ENCODE measurements around the gene WNT7B.

Gene WNT7B

DNA sequence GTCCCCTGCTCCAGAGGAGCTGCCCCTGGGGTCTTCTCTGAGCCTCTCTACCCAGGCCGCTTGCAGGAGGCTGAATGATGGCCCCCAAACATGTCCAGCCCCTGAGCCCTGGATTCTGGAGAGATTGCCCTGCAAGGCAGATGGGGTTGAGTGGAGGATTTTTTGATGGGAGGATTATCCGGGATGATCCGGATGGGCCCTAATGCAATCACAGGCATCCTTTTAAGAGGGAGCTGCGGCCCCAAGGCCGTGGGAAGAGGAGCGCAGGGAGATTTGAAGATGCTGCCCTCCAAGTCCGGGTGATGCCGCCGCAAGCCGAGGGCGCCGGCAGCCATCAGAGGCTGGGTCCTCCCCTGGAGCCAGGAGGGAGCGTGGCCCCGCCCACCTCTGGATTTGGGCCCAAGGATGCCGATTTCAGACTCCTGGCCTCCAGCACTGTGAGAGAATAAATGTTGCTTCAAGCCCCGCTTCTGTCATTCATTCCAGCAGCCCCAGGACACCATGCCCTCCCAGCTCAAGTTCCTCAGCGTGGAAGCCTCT is 66.0 kb downstream of the WNT7B start:
- no peaks in the 10 kb centered on the region for H3F3A ChIP-seq (ENCODE audit: control insufficient read depth, insufficient read depth)
- no peaks in the 10 kb centered on the region for H3K36me3 ChIP-seq (ENCODE audit: control insufficient read depth, low read length)
- no peaks in the 10 kb centered on the region for H4K20me1 ChIP-seq (ENCODE audit: control insufficient read depth, insufficient read depth, low read depth, low read length)
- no peak overlapping the region for H3K4me3 ChIP-seq (ENCODE audit: low read length)
- peaks cover 4% of the 10 kb centered on the region for H3K4me1 ChIP-seq (ENCODE audit: control insufficient read depth, low read length)
- no peaks in the 10 kb centered on the region for H3K79me2 ChIP-seq (ENCODE audit: control insufficient read depth, low read length)
- no peaks in the 10 kb centered on the region for H3K9me2 ChIP-seq (replicated peaks; ENCODE audit: control insufficient read depth, low read length)
- no peaks in the 10 kb centered on the region for H3K9me3 ChIP-seq (ENCODE audit: control insufficient read depth, insufficient read depth, low read length)
- TF ChIP-seq EZH2phosphoT487 (IDR thresholded peaks at IDR 0.05; ENCODE audit: borderline replicate concordance, low read length): no peak
- TF ChIP-seq, protein P1, sequence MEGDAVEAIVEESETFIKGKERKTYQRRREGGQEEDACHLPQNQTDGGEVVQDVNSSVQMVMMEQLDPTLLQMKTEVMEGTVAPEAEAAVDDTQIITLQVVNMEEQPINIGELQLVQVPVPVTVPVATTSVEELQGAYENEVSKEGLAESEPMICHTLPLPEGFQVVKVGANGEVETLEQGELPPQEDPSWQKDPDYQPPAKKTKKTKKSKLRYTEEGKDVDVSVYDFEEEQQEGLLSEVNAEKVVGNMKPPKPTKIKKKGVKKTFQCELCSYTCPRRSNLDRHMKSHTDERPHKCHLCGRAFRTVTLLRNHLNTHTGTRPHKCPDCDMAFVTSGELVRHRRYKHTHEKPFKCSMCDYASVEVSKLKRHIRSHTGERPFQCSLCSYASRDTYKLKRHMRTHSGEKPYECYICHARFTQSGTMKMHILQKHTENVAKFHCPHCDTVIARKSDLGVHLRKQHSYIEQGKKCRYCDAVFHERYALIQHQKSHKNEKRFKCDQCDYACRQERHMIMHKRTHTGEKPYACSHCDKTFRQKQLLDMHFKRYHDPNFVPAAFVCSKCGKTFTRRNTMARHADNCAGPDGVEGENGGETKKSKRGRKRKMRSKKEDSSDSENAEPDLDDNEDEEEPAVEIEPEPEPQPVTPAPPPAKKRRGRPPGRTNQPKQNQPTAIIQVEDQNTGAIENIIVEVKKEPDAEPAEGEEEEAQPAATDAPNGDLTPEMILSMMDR (IDR thresholded peaks at IDR 0.05; ENCODE audit: low read depth, low read length, poor library complexity, severe bottlenecking): no peak
- no peaks in the 10 kb centered on the region for H3K27me3 ChIP-seq (ENCODE audit: control insufficient read depth, low read length)
- H3K27ac ChIP-seq (ENCODE audit: low read depth, low read length): no peak overlapping the region
- no peak overlapping the region for H3K4me2 ChIP-seq (ENCODE audit: low read length)

- Histone ChIP-seq H3K9me3 (ENCODE audit: control insufficient read depth, insufficient read depth, low read length) (no peaks in the 10 kb centered on the region), H3K27ac (ENCODE audit: low read depth, low read length) (no peak overlapping the region), H3K27me3 (ENCODE audit: control insufficient read depth, low read length) (no peaks in the 10 kb centered on the region), H3F3A (ENCODE audit: control insufficient read depth, insufficient read depth) (no peaks in the 10 kb centered on the region), H4K20me1 (ENCODE audit: control insufficient read depth, insufficient read depth, low read depth, low read length) (no peaks in the 10 kb centered on the region), H3K4me1 (ENCODE audit: control insufficient read depth, low read length) (peaks cover 4% of the 10 kb centered on the region), H3K36me3 (ENCODE audit: control insufficient read depth, low read length) (no peaks in the 10 kb centered on the region), H3K4me3 (ENCODE audit: low read length) (no peak overlapping the region), H3K79me2 (ENCODE audit: control insufficient read depth, low read length) (no peaks in the 10 kb centered on the region), H3K4me2 (ENCODE audit: low read length) (no peak overlapping the region), H3K9me2 (replicated peaks; ENCODE audit: control insufficient read depth, low read length) (no peaks in the 10 kb centered on the region)
- TF ChIP-seq, protein P1 (IDR thresholded peaks at IDR 0.05; ENCODE audit: low read depth, low read length, poor library complexity, severe bottlenecking): no peak
- no peak for TF ChIP-seq EZH2phosphoT487 (IDR thresholded peaks at IDR 0.05; ENCODE audit: borderline replicate concordance, low read length)
Measured at GRCh38 chr22:45908961-45909360, 68.0 kb downstream of the WNT7B start.

- Histone ChIP-seq H3K27ac (ENCODE audit: low read depth, low read length) (no peak overlapping the region), H3K4me3 (ENCODE audit: low read length) (no peak overlapping the region), H3K79me2 (ENCODE audit: control insufficient read depth, low read length) (no peaks in the 10 kb centered on the region), H4K20me1 (ENCODE audit: control insufficient read depth, insufficient read depth, low read depth, low read length) (no peaks in the 10 kb centered on the region), H3F3A (ENCODE audit: control insufficient read depth, insufficient read depth) (no peaks in the 10 kb centered on the region), H3K9me2 (replicated peaks; ENCODE audit: control insufficient read depth, low read length) (no peaks in the 10 kb centered on the region), H3K9me3 (ENCODE audit: control insufficient read depth, insufficient read depth, low read length) (no peaks in the 10 kb centered on the region), H3K4me2 (ENCODE audit: low read length) (no peak overlapping the region), H3K36me3 (ENCODE audit: control insufficient read depth, low read length) (no peaks in the 10 kb centered on the region), H3K27me3 (ENCODE audit: control insufficient read depth, low read length) (no peaks in the 10 kb centered on the region), H3K4me1 (ENCODE audit: control insufficient read depth, low read length) (peaks cover 4% of the 10 kb centered on the region)
- no peak for TF ChIP-seq EZH2phosphoT487 (IDR thresholded peaks at IDR 0.05; ENCODE audit: borderline replicate concordance, low read length)
- TF ChIP-seq, protein P1 (IDR thresholded peaks at IDR 0.05; ENCODE audit: low read depth, low read length, poor library complexity, severe bottlenecking): no peak
Measured at GRCh38 chr22:45907996-45908395, 69.0 kb downstream of the WNT7B start.
